Keratinocyte (primary cell): Measurements from ENCODE around the gene ENTR1. TPM values are rescaled to one million over a fixed set of nuclear protein-coding genes. Genes with fewer than 3 reads are reported as not detected.

ENCODE experiments used
- DNase-seq: peaks from one replicate; pipeline ENCODE4 v3.0.0-alpha.2; 2011; ENCODE audit warnings: low read depth, missing footprints, low spot score
- FAIRE-seq: peaks from 2 replicates; lab custom pipeline; 2011; peaks lifted over from hg19 to GRCh38; lab: Jason Lieb, UNC
- H2AFZ ChIP-seq: 2 replicates; pipeline ENCODE4 v1.6.0; 2012; ENCODE audit warnings: low read length, control low read depth, inconsistent platforms; ENCODE audit not compliant: control insufficient read depth
- H3K27ac ChIP-seq: 2 replicates; pipeline ENCODE4 v1.5.1; 2011; ENCODE audit warnings: low read length; ENCODE audit not compliant: control insufficient read depth, insufficient read depth
- H3K27me3 ChIP-seq: 3 replicates; pipeline ENCODE4 v1.6.0; 2011; ENCODE audit warnings: low read length; ENCODE audit not compliant: control insufficient read depth, insufficient read depth; ENCODE audit errors: extremely low read depth
- H3K36me3 ChIP-seq, 2 experiments: 2 replicates in 1 of 2; 3 replicates in 1 of 2; pipeline ENCODE4 v1.5.1; 2011; ENCODE audit warnings: low read length in 2 of 2, mild to moderate bottlenecking in 1 of 2; ENCODE audit not compliant: control insufficient read depth in 2 of 2, insufficient read depth in 2 of 2; ENCODE audit errors: extremely low read depth in 1 of 2
- H3K4me1 ChIP-seq: 3 replicates; pipeline ENCODE4 v1.5.1; 2011; ENCODE audit warnings: low read length; ENCODE audit not compliant: control insufficient read depth, insufficient read depth; ENCODE audit errors: extremely low read depth
- H3K4me2 ChIP-seq: 3 replicates; pipeline ENCODE4 v1.6.0; 2011; ENCODE audit warnings: low read depth, low read length; ENCODE audit not compliant: control insufficient read depth, insufficient read depth; ENCODE audit errors: extremely low read depth
- H3K4me3 ChIP-seq, 3 experiments: fragments of 200-600 bp in 1 of 3; sonication (generic) in 1 of 3; 2 replicates in 2 of 3; 3 replicates in 1 of 3; pipeline ENCODE4 v1.5.1; 2011 to 2016; ENCODE audit warnings: low read length in 3 of 3, mild to moderate bottlenecking in 3 of 3, control low read depth in 2 of 3, inconsistent platforms in 1 of 3, low read depth in 1 of 3, mixed read lengths in 1 of 3, mixed run types in 1 of 3, moderate library complexity in 1 of 3; ENCODE audit not compliant: control insufficient read depth in 2 of 3, insufficient read depth in 2 of 3; ENCODE audit errors: extremely low read depth in 1 of 3
- H3K79me2 ChIP-seq: 2 replicates; pipeline ENCODE4 v1.6.0; 2012; ENCODE audit warnings: low read length; ENCODE audit not compliant: control insufficient read depth, insufficient read depth
- H3K9ac ChIP-seq: 3 replicates; pipeline ENCODE4 v1.6.0; 2011; ENCODE audit warnings: low read length; ENCODE audit not compliant: control insufficient read depth, insufficient read depth; ENCODE audit errors: extremely low read depth
- H3K9me1 ChIP-seq: 3 replicates; pipeline ENCODE4 v1.6.0; 2011; ENCODE audit warnings: low read length; ENCODE audit not compliant: control insufficient read depth, insufficient read depth; ENCODE audit errors: extremely low read depth
- H3K9me3 ChIP-seq: 2 replicates; pipeline ENCODE4 v1.5.1; 2012; ENCODE audit warnings: low read depth, low read length; ENCODE audit not compliant: control insufficient read depth
- H4K20me1 ChIP-seq: 3 replicates; pipeline ENCODE4 v1.6.0; 2011; ENCODE audit warnings: low read length; ENCODE audit not compliant: control insufficient read depth, insufficient read depth; ENCODE audit errors: extremely low read depth
- CTCF ChIP-seq, 3 experiments: IDR thresholded peaks in 1 of 3; conservative IDR thresholded peaks in 1 of 3; optimal IDR thresholded peaks in 1 of 3; 2 replicates in 2 of 3; 3 replicates in 1 of 3; pipeline versions ENCODE3 to v1.5.1; 2011; ENCODE audit warnings: low read length in 3 of 3, mild to moderate bottlenecking in 3 of 3, moderate library complexity in 2 of 3, control low read depth in 1 of 3, inconsistent platforms in 1 of 3; ENCODE audit not compliant: insufficient read depth in 2 of 3; ENCODE audit errors: extremely low read depth in 1 of 3
- EZH2 ChIP-seq: IDR thresholded peaks from one replicate; pipeline ENCODE4 v1.6.1; 2012; ENCODE audit warnings: inconsistent platforms, mild to moderate bottlenecking, low read length, moderate library complexity
- dilution Hi-C: fragments of 300-500 bp; cut with MboI; formaldehyde crosslinking; loops from one replicate; pipeline ENCODE4 v1.7.0; 2020; ENCODE audit warnings: low sequenced_read_pairs; ENCODE audit not compliant: extremely low pct_ligation_motif_present
- polyA plus RNA-seq, 5 experiments: library from polyadenylated mRNA; depleted of rRNA in 3 of 5; stranded (reverse) in 3 of 5; stranded (forward) in 1 of 5; unstranded in 1 of 5; fragments of >200 nt; gene quantifications; 1 replicate in 1 of 5; 2 replicates in 3 of 5; 3 replicates in 1 of 5; pipeline versions ENCODE4 v1.2.1 to v1.2.3, GENCODE V29; 2011 to 2012; ENCODE audit warnings: missing spikeins in 2 of 5, low read depth in 1 of 5, low replicate concordance in 1 of 5

ENTR1 gene
- polyA plus RNA-seq, 1 donor (not counting 4 experiments of a cell fraction or from before 2014, with no cell fraction given) = 46.5 TPM

- Histone ChIP-seq H4K20me1 (peaks cover 2% of the 10 kb centered on the region), H3K9me1 (no peaks in the 10 kb centered on the region), H3K9me3 (no peaks in the 10 kb centered on the region), H3K4me1 (no peaks in the 10 kb centered on the region), H3K36me3 (peaks cover 31 to 55% of the 10 kb centered on the region in 2 experiments), H3K4me3 (no peak overlapping the region), H3K4me2 (no peak overlapping the region), H3K27me3 (no peaks in the 10 kb centered on the region), H3K79me2 (no peaks in the 10 kb centered on the region), H2AFZ (no peak overlapping the region), H3K9ac (no peak overlapping the region), H3K27ac (no peak overlapping the region)
- dilution Hi-C loops = no loop called here
- DNase-seq (no peak), FAIRE-seq (no peak)
- TF ChIP-seq CTCF (optimal IDR thresholded peaks at IDR 0.05 in 1 of 3, IDR thresholded peaks at IDR 0.05 in 1 of 3, conservative IDR thresholded peaks at IDR 0.05 in 1 of 3; ENCODE audit: extremely low read depth in 1 of 3, insufficient read depth in 2 of 3, low read length in 3 of 3) (no peak), EZH2 (no peak)
Measured at GRCh38 chr9:136385015-136385414, 25.4 kb downstream of the ENTR1 start.

GRCh38 chr9:136383436-136383835 lies 27.0 kb downstream of the ENTR1 start:
- H3K9ac ChIP-seq = no peak overlapping the region
- no peaks in the 10 kb centered on the region for H3K4me1 ChIP-seq
- H3K9me1 ChIP-seq = no peaks in the 10 kb centered on the region
- dilution Hi-C loops = no loop called here
- H3K27ac ChIP-seq = no peak overlapping the region
- FAIRE-seq = no peak
- H3K36me3 ChIP-seq = peaks cover 34 to 50% of the 10 kb centered on the region in 2 experiments
- no peak overlapping the region for H2AFZ ChIP-seq
- no peak for DNase-seq
- no peak overlapping the region for H3K4me3 ChIP-seq
- no peaks in the 10 kb centered on the region for H3K27me3 ChIP-seq
- peaks cover 2% of the 10 kb centered on the region for H4K20me1 ChIP-seq
- no peaks in the 10 kb centered on the region for H3K79me2 ChIP-seq
- no peak overlapping the region for H3K4me2 ChIP-seq
- no peak for TF ChIP-seq CTCF (optimal IDR thresholded peaks at IDR 0.05 in 1 of 3, IDR thresholded peaks at IDR 0.05 in 1 of 3, conservative IDR thresholded peaks at IDR 0.05 in 1 of 3; ENCODE audit: extremely low read depth in 1 of 3, insufficient read depth in 2 of 3, low read length in 3 of 3)
- TF ChIP-seq EZH2 = no peak
- no peaks in the 10 kb centered on the region for H3K9me3 ChIP-seq
